ENCODE results near the gene IDUA. TPM values are rescaled to one million over a fixed set of nuclear protein-coding genes. Genes with fewer than 3 reads are reported as not detected.

Gene IDUA
- total RNA-seq, 1 experiment from 2014 or later: 10.1 TPM

Other genes starting within 250 kb of the IDUA start
- gene CPLX1, start 160.9 kb upstream of the IDUA start, total RNA-seq (2014; rRNA removed): 0.87 and 2.6 TPM in 2 replicates
- 117 and 175 TPM in 2 replicates for gene GAK, start 54.7 kb upstream of the IDUA start, total RNA-seq (2014; rRNA removed)
- gene TMEM175, start 54.6 kb upstream of the IDUA start, total RNA-seq (2014; rRNA removed): 18.5 and 25.1 TPM in 2 replicates
- 14.2 and 23.5 TPM in 2 replicates for gene DGKQ, start 13.5 kb upstream of the IDUA start, total RNA-seq (2014; rRNA removed)
- gene SLC26A1, start 6.4 kb downstream of the IDUA start, total RNA-seq (2014; rRNA removed): 0.52 TPM in 1 of 2 replicates, not detected in the other
- gene FGFRL1, start 24.6 kb downstream of the IDUA start, total RNA-seq (2014; rRNA removed): 31.2 and 42.6 TPM in 2 replicates
- not detected in 2 replicates for gene RNF212, start 126.5 kb downstream of the IDUA start, total RNA-seq (2014; rRNA removed)
- gene SPON2, start 185.5 kb downstream of the IDUA start, total RNA-seq (2014; rRNA removed): 0.80 and 1.0 TPM in 2 replicates